OCI-LY7 (cell line): ENCODE results near the gene TLNRD1. TPM values are rescaled to one million over a fixed set of nuclear protein-coding genes. Genes with fewer than 3 reads are reported as not detected.

Source experiments
- BruUV-seq: library from RNA; stranded (reverse); fragments of 400-500 nt; replicated peaks from 2 replicates; lab custom pipeline; 2021; lab: Mats Ljungman, UMichigan
- CTCF ChIA-PET: fragments of 300-600 bp; sonication (Branson Sonifier 250); formaldehyde crosslinking; loops from one replicate; lab custom pipeline; 2022; ENCODE audit warnings: antibody characterized with exemption; ENCODE audit not compliant: unreplicated experiment; lab: Charles Lee
- POLR2A ChIA-PET: fragments of 300-600 bp; sonication (Branson Sonifier 250); formaldehyde crosslinking; loops from one replicate; lab custom pipeline; 2022; ENCODE audit warnings: antibody characterized with exemption; lab: Charles Lee
- DNase-seq: peaks from one replicate; pipeline ENCODE4 v3.0.0-alpha.2; 2015; ENCODE audit warnings: low spot score
- H2AFZ ChIP-seq: fragments of 200-600 bp; sonication (generic), shearing (Covaris generic); 2 replicates; pipeline ENCODE4 v1.6.1; 2014; ENCODE audit warnings: mild to moderate bottlenecking, antibody characterized with exemption, low read length, moderate library complexity
- H3K27ac ChIP-seq: fragments of 200-600 bp; sonication (generic); 2 replicates; pipeline ENCODE4 v1.5.1; 2014; ENCODE audit warnings: mixed run types, low read depth, mild to moderate bottlenecking, moderate library complexity, low read length, inconsistent platforms; ENCODE audit not compliant: poor library complexity, severe bottlenecking
- H3K36me3 ChIP-seq: fragments of 200-600 bp; sonication (generic); 2 replicates; pipeline ENCODE4 v1.6.1; 2014; ENCODE audit warnings: mild to moderate bottlenecking, antibody characterized with exemption, low read length, moderate library complexity, mixed read lengths; ENCODE audit not compliant: insufficient read depth
- H3K4me1 ChIP-seq: fragments of 200-600 bp; sonication (generic); 2 replicates; pipeline ENCODE4 v1.5.1; 2014; ENCODE audit warnings: mild to moderate bottlenecking, low read length; ENCODE audit not compliant: insufficient read depth, poor library complexity, severe bottlenecking
- H3K4me2 ChIP-seq: fragments of 200-600 bp; sonication (generic); 2 replicates; pipeline ENCODE4 v1.6.1; 2014; ENCODE audit warnings: mild to moderate bottlenecking, low read length
- H3K4me3 ChIP-seq: fragments of 200-600 bp; sonication (generic); 2 replicates; pipeline ENCODE4 v1.5.1; 2014; ENCODE audit warnings: mild to moderate bottlenecking, low read depth, low read length; ENCODE audit not compliant: poor library complexity, severe bottlenecking
- H3K79me2 ChIP-seq: fragments of 200-600 bp; sonication (generic); 2 replicates; pipeline ENCODE4 v1.6.1; 2016; ENCODE audit warnings: low read depth, mild to moderate bottlenecking, low read length, moderate library complexity, mixed read lengths; ENCODE audit not compliant: insufficient read depth
- H3K9me2 ChIP-seq: fragments of 200-600 bp; sonication (generic); 2 replicates; pipeline ENCODE4 v1.6.1; 2016; ENCODE audit warnings: mild to moderate bottlenecking, low read length, mixed read lengths; ENCODE audit not compliant: insufficient read depth
- H3K9me3 ChIP-seq: fragments of 200-600 bp; sonication (generic); 2 replicates; pipeline ENCODE4 v1.6.1; 2014; ENCODE audit warnings: mild to moderate bottlenecking, mixed run types, low read length, mixed read lengths
- H4K20me1 ChIP-seq: fragments of 200-600 bp; sonication (generic); 2 replicates; pipeline ENCODE4 v1.6.1; 2014; ENCODE audit warnings: mild to moderate bottlenecking, antibody characterized with exemption, low read length, moderate library complexity, mixed read lengths; ENCODE audit not compliant: insufficient read depth
- EZH2phosphoT487 ChIP-seq: fragments of 200-600 bp; sonication (generic); IDR thresholded peaks from 2 replicates; pipeline ENCODE4 v1.6.1; 2018; ENCODE audit warnings: low read depth, borderline replicate concordance, mild to moderate bottlenecking, mixed run types, antibody characterized with exemption, low read length, moderate library complexity, mixed read lengths
- intact Hi-C: fragments of 100-400 bp; cut with micrococcal nuclease; formaldehyde crosslinking; loops from one replicate; pipeline ENCODE4 v1.10.0; 2022; ENCODE audit not compliant: unreplicated experiment
- total RNA-seq, 2 experiments: library from RNA; depleted of rRNA in 1 of 2; stranded (reverse); fragments of >200 nt in 1 of 2; shearing (Covaris generic) in 1 of 2; gene quantifications; 2 replicates each; pipeline ENCODE4 v1.2.3, GENCODE V29; 2014 to 2022
- TF ChIP-seq, protein P1 (sequence below): fragments of 200-600 bp; sonication (generic); conservative IDR thresholded peaks from 2 replicates; pipeline ENCODE4 v1.5.1; 2014; ENCODE audit warnings: mild to moderate bottlenecking, antibody characterized with exemption, low read length, moderate library complexity, mixed read lengths

Gene TLNRD1
- total RNA-seq, 2 experiments from 2014 or later = 17.4 to 19.9 TPM

- DNase-seq = no peak
Observed at GRCh38 chr15:81040757-81041156, 40.0 kb downstream of the TLNRD1 start.

GRCh38 chr15:81043281-81043934 is 42.7 kb downstream of the TLNRD1 start:
- Histone ChIP-seq H3K27ac (no peak overlapping the region), H3K9me3 (no peaks in the 10 kb centered on the region), H3K9me2 (no peaks in the 10 kb centered on the region), H2AFZ (no peak overlapping the region), H4K20me1 (no peaks in the 10 kb centered on the region), H3K36me3 (no peaks in the 10 kb centered on the region), H3K4me3 (no peak overlapping the region), H3K4me1 (no peaks in the 10 kb centered on the region), H3K4me2 (no peak overlapping the region), H3K79me2 (no peaks in the 10 kb centered on the region)
- ChIA-PET POLR2A (no interaction called here), CTCF (no interaction called here)
- no TSS peak for BruUV-seq
- intact Hi-C loops = no loop called here
- TF ChIP-seq, protein P1, sequence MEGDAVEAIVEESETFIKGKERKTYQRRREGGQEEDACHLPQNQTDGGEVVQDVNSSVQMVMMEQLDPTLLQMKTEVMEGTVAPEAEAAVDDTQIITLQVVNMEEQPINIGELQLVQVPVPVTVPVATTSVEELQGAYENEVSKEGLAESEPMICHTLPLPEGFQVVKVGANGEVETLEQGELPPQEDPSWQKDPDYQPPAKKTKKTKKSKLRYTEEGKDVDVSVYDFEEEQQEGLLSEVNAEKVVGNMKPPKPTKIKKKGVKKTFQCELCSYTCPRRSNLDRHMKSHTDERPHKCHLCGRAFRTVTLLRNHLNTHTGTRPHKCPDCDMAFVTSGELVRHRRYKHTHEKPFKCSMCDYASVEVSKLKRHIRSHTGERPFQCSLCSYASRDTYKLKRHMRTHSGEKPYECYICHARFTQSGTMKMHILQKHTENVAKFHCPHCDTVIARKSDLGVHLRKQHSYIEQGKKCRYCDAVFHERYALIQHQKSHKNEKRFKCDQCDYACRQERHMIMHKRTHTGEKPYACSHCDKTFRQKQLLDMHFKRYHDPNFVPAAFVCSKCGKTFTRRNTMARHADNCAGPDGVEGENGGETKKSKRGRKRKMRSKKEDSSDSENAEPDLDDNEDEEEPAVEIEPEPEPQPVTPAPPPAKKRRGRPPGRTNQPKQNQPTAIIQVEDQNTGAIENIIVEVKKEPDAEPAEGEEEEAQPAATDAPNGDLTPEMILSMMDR = no peak
- TF ChIP-seq EZH2phosphoT487 = no peak
- DNase-seq = no peak

More at GRCh38 chr15:81040757-81041156, 40.0 kb downstream of the TLNRD1 start:
- no TSS peak for BruUV-seq
- no peak overlapping the region for H2AFZ ChIP-seq
- H3K4me2 ChIP-seq = no peak overlapping the region
- ChIA-PET CTCF (no interaction called here), POLR2A (no interaction called here)
- no peak overlapping the region for H3K27ac ChIP-seq
- H3K79me2 ChIP-seq = no peaks in the 10 kb centered on the region
- intact Hi-C loops = no loop called here
- H3K9me2 ChIP-seq = no peaks in the 10 kb centered on the region
- H3K4me1 ChIP-seq = no peaks in the 10 kb centered on the region
- no peaks in the 10 kb centered on the region for H3K9me3 ChIP-seq
- H3K4me3 ChIP-seq = no peak overlapping the region
- H3K36me3 ChIP-seq = no peaks in the 10 kb centered on the region
- no peaks in the 10 kb centered on the region for H4K20me1 ChIP-seq
- TF ChIP-seq, protein P1 = no peak
- TF ChIP-seq EZH2phosphoT487 = no peak

GRCh38 chr15:81043935-81044575 is 43.3 kb downstream of the TLNRD1 start:
- H4K20me1 ChIP-seq = no peaks in the 10 kb centered on the region
- H3K79me2 ChIP-seq = no peaks in the 10 kb centered on the region
- DNase-seq = no peak
- H3K4me2 ChIP-seq = no peak overlapping the region
- CTCF ChIA-PET = no interaction called here
- no peak overlapping the region for H3K4me3 ChIP-seq
- no peak for TF ChIP-seq EZH2phosphoT487
- TF ChIP-seq, protein P1 = no peak
- H3K36me3 ChIP-seq = no peaks in the 10 kb centered on the region
- no peak overlapping the region for H3K27ac ChIP-seq
- H3K9me2 ChIP-seq = no peaks in the 10 kb centered on the region
- intact Hi-C loops = no loop called here
- H3K9me3 ChIP-seq = no peaks in the 10 kb centered on the region
- no peak overlapping the region for H2AFZ ChIP-seq
- BruUV-seq = no TSS peak
- POLR2A ChIA-PET = no interaction called here
- H3K4me1 ChIP-seq = no peaks in the 10 kb centered on the region
